SU-DHL-6 (cell line): ENCODE results near the gene HTATIP2.

ENCODE experiments used
- CTCF ChIP-seq: fragments of 200-600 bp; sonication (generic); IDR thresholded peaks from one replicate; pipeline ENCODE4 v1.5.1; 2017; ENCODE audit warnings: antibody characterized with exemption, mild to moderate bottlenecking, low read length, moderate library complexity; ENCODE audit not compliant: insufficient read depth, poor library complexity, severe bottlenecking
- EZH2phosphoT487 ChIP-seq: fragments of 200-600 bp; sonication (generic), shearing (Covaris generic); conservative IDR thresholded peaks from 2 replicates; pipeline ENCODE4 v1.6.1; 2018; ENCODE audit warnings: mild to moderate bottlenecking, antibody characterized with exemption, low read length, moderate library complexity, mixed read lengths

GRCh38 chr11:20403059-20403458, 39.5 kb downstream of the HTATIP2 start:
- TF ChIP-seq CTCF (no peak), EZH2phosphoT487 (no peak)
